ENCODE measurements around the gene KAZN.

The KAZN gene

DNA sequence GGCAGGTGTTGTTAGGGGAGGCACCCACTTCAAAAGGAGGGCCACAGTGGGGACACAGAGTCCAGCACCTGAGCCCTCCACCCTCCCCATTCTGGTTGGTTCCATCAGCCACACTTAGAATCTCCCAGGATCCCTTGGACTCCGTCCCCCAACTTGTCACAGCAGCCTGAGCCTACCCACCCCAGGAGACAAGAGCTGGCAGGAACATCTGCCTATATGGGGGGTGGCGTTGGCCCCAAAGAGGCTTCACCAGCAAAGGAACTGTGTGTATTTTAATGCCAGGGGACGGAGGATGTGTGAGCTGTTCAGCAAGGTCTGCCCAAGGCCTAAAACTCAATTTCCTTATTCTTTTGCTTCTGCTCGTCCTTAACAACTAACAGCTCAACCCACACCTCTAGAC is 468.7 kb downstream of the KAZN start:
- no peak for DNase-seq (ENCODE audit: low read depth in 3 of 3, low spot score in 1 of 3)

DNA sequence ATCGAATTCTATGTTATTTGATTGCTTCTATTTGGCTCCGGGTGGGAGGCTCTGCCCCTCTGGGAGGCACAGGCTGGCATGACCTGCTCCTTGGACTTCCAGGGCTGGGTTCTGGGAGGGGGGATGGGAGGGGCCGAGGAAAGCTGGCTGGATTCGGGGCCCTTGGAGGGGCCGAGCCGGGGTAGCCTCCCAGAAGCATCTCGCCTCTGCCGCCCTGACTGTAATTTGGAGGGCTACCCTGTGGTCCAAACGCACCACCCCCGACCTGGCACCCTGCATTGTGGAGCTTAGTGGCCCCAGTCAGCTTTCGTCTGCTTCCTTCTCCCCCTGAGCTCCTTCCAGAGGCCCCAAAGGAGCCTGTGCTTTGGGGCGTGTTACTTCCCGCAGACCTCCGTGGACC is 469.7 kb downstream of the KAZN start:
- no peak for DNase-seq (ENCODE audit: low read depth in 3 of 3, low spot score in 1 of 3)

DNA sequence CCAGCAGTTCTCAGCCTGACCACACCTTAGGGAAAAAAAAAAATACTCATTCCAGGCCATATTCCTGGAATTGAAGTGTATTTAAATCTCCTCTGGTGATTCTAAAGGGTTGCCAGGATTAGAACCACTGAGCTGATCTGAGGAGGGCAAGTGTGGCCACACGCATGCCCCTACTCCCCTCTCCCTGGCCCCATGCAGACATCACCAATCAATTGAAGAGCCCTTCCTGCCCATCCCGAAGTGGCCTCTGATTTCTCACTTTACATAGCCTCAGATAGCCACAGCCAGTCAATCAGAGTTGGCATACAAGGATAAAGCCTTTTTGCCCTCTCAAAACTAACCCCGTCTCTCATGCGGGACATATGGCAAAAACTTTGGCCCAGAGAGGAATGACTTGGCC is 470.5 kb downstream of the KAZN start:
- DNase-seq (ENCODE audit: low read depth in 3 of 3, low spot score in 1 of 3) = no peak

DNA sequence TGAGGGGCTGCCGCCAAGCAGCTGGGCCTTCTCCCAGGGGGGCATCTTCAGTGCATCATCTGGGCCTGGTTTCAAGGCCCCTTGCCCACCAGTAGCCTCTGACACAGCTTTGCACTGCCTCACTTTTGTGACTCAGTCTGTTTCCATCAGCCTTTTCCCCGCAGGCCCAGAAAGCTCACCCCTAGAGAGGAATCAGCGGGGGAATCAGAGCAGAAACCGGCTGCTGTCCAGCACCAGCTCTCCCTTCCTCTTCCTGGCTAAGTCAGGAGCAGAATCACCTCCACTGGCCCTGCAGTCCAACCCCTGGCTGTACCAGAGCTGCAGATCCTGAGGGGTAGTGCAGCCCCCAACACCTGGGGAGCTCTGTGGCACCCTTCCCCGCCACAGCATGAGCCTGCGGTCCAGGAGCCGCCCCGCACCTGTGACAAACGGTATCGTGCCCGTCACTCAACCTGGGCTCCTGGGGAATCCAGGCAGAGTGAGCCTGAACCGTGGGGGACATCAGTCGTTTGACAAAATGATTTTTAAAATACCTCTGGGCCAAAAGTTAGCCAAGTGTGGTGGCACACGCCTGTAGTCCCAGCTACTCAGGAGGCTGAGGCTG is 471.8 kb downstream of the KAZN start:
- DNase-seq (ENCODE audit: low read depth in 3 of 3, low spot score in 1 of 3) = no peak

DNA sequence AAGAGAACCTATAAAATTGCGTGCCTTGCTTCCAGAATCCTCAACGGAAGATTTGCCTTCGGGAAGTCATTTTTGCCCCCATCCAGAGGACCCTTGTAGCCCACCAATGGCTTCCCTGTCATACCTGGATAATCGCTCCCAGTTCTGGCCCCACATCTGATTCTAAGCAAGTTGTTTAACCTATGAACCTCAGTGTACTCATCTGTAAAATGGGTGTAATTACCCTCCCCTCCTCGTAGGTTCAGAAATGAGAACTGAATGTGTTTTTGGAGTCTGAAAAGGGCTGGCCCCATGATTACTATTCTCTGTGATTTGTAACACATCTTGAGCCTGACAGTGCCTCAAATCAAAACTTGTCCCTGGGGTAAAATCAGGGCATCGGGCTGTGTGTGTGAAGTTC is 473.5 kb downstream of the KAZN start:
- DNase-seq (ENCODE audit: low read depth in 3 of 3, low spot score in 1 of 3) = no peak

DNA sequence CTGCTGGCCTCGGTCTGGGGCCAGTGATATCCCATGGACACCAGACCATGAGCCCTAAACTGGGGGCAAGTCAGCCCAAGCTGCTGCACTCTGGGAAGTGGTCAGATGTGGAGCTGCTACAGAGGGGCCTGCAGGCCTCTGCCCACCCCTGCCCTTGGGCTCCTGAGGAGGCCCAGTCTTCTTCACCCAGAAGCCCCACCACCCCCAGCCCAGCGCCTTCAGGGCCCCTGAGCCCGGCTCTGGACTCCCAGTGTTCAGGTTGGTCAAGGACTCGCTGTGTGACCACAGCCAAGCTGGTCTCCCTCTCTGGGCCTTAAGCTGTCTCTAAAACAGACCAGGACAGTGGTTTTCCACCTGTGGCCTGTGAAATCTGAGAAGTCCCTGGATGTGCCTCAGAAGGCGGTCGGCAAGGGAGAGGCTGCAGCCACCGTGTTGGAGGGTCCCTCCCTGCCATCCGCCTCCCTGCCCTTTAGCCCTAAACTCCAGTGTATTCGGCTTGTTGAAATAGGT is 475.4 kb downstream of the KAZN start:
- DNase-seq (ENCODE audit: low read depth in 3 of 3, low spot score in 1 of 3) = no peak

DNA sequence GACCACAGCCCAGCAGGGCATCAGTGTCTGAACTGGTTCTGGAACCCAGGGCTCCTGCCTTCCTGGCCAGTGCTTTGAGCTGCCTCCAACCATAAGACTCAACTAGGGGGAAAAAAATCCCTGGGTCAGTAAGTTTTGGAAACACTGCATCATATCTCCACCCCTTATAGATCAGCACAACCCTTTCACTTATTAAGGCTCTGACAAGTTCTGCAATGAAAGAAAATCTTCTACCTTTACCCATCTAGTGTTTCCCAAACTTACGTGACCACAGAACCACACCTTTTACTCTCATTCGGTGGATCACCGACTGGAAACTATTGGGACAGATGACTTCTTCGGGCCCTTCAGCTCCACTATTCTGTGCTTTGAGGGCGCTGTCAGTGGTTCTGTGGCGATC is 476.7 kb downstream of the KAZN start:
- no peak for DNase-seq (ENCODE audit: low read depth in 3 of 3, low spot score in 1 of 3)

DNA sequence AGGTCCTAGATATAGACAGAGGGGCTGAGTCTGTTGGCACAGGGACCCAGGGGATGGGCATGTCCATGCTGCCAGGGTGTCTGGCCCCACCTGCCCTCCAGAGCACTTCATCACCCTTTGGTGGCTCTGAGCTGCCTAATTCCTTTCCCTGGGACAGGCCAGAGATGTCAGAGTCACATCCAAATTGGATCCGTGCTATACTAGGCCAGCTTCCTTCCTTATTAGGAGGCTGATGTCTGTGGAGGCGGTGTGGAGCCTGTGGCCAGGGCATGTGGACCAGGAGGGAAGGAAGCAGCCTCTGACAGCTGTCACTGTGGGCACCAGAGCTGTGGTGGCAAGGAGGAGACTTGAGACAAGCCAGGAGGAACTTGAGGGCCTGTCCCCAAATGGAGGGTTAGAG is 477.3 kb downstream of the KAZN start:
- DNase-seq (ENCODE audit: low read depth in 3 of 3, low spot score in 1 of 3) = no peak

DNA sequence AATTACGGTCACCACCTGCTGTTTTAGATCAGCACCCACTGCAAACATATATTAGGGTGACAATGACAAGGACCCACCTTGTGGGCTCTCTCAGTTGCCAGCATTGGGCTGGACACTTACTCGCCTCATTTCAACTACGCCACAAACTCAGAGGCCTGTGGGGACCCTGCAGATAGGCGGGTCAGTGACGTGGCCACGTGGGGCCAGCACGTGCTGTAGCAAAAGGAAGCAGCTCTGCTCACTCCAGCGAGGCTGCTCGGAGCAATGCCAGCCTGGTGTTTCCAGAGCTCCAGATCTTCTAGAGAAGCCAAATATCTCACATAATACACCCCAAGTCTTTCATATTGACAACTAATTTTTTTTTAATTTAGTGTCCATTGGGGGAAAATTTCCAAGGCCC is 478.3 kb downstream of the KAZN start:
- no peak for DNase-seq (ENCODE audit: low read depth in 3 of 3, low spot score in 1 of 3)

DNA sequence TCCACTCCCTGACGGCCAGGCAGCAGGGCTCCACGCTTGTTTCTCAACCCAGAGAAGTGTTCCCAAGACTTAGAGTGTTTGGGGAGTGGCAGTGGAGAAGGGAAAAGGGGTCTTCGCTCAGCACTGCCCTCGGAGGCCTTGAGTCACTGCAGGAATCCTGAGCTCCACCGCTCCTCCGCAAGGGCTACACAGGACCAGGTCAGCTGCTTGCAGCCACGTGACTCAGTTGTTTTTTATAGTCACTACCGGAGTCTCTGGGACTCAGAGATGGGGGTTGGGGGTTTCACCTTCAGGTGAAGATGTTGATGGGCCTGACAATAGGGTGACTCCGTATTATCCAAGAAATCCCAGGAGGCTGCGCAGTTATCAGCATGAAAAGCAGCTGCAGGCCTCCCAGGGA is 478.9 kb downstream of the KAZN start:
- DNase-seq (ENCODE audit: low read depth in 3 of 3, low spot score in 1 of 3) = no peak

DNA sequence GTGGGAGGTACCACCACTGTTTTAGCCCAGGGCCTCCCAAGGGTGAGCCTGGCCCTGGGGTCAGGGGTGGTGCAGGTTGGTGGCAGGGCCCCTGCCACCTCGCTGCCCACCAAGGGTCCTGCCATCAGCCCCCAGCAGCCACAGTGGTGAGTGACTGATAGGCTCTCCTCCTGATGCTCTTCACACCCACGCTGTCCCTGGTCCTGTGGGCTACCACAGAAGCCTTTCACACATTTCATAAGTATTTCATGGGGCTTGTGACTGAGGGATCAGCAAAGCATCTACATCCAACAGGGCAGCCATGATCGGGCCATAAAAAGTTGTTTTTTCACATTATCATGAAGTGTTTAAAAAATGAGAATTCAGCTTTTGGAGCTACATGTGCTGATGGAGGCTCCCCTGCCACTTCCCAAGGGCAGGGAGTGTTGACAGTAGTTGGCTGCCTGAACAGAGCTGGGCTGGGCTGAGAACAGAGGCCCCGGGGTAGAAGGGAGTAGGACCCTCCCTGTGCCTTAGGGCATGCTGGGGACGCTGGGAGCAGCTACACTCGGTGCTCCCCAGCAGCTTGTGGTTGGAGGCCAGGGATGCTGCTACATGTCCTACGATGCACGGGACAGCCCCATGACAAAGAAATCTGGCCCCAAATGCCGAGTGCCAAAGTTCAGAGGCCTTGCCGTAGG is 482.0 kb downstream of the KAZN start:
- DNase-seq (ENCODE audit: low read depth in 3 of 3, low spot score in 1 of 3) = no peak

DNA sequence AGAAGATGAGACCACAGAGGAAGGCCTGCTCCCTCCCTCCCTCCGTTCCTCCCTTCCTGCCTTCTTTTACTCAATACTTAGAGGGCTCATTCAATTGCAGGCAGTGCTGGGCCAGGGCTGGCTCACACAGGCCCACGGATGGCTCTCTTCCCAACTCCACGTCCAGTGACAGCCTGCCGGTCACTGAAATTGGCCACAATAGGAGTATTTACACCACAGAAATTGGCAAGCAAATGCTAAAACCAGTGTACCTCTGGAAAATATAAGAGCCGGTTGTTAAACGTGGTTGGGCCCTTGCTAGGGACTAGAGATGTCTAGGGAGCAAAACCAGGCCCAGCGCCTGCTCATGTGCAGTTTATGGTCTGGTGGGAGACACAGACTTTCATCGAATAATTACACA is 482.6 kb downstream of the KAZN start:
- no peak for DNase-seq (ENCODE audit: low read depth in 3 of 3, low spot score in 1 of 3)

DNA sequence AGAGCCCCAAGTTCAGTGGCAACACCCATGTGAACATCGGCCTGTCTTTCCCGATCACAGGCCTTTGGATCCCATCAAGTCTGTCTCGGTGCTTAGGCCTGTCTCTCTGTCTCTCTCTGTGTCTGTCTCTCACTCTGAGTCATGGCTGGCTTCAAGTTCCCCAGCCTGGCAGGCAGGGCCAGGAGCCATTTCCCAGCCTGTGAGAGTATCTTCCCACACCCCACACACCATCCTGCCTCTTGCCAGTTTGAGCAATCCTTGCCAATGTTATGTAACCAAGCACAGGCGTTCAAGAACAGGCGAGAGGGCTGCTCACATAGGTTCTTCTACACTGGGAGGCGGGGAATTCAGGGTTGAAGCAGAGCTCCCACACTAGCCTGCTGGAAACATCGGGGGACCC is 485.1 kb downstream of the KAZN start:
- DNase-seq (ENCODE audit: low read depth in 3 of 3, low spot score in 1 of 3) = no peak

DNA sequence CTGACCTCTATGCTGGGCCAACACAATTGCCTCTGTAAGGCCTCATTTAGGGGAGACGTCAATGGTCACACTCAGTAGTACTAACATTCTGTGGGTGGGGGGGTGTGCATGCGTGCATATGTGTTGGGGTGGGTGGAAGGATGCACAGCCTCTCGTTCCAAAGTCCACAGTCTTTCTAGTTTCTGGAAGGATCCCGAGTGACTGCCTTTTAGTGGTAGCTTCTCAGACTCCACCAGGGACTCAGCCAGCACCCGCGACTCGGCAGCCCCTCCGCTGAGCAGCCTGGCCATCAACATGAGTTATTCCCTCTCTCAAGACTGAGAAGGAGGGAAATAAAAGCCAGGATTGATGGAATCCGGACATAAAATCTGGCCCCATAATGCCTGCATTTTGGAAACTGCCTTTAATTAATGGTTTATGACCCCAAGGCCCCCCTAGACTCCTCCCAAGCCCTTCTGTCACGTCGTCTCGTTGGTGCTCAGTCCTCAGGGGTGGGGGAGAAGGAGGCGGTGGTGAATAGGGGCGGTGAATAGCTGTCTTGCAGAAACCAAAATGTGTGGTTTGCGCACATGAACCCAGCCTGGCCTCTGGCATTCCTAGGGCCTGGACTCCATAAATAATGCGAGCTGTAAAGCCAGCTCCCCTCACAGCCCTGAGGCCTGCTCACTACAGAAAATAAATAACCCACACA is 489.9 kb downstream of the KAZN start:
- DNase-seq (ENCODE audit: low read depth in 3 of 3, low spot score in 1 of 3) = no peak

DNA sequence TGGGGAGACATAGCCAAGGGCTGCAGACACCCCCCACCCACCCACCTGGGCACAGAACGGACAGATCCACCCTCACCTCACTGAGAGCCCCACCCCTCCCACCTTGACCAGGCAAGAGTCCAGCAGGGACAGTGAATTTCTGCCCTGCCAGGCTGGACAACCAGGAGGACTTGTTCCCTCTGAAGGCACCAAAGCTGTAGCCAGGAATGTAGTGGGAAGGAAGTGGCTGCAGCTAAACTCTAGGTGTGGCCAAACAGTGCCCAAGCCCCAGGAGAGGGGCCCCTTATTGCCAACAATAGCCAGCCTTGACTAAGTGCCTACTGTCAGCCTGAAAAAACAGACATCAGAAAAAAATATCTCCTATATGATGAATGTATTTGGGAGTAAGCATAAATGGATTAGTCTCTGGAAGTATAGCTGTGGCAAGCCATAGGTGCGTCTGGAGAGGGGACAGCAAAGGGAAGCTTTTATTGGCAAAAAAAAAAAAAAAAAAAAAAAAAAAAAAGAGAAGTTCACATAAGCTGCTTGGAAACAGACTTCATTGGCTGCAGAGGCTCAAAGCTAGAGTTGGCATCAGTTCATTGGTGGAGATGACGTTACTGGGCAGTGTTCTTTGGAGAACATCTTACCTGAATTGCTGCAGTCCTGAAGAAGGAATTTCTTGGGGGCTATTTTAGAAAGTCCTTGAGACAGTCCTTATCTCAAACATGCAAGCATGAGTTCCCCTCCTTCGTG is 490.9 kb downstream of the KAZN start:
- DNase-seq (ENCODE audit: low read depth in 3 of 3, low spot score in 1 of 3) = no peak

DNA sequence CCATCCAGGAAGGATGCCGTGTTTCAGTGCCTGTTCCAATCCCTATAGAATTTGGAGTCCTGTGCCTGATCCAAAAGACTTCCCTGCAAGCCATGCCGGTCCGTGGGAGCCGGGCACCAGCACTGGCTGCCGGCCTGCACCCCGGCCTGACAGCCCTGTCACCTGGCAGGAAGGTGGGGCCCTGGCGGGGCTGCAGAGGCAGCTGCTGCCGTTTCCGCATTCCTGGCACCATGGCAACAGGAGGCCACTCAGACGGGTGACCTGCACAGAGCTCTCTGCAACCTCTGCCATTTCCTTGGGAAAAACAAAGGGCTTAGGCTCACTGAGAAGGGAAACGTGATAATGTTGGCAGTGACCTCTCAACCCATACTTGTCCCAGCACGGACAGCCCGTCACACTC is 491.9 kb downstream of the KAZN start:
- DNase-seq (ENCODE audit: low read depth in 3 of 3, low spot score in 1 of 3) = no peak

DNA sequence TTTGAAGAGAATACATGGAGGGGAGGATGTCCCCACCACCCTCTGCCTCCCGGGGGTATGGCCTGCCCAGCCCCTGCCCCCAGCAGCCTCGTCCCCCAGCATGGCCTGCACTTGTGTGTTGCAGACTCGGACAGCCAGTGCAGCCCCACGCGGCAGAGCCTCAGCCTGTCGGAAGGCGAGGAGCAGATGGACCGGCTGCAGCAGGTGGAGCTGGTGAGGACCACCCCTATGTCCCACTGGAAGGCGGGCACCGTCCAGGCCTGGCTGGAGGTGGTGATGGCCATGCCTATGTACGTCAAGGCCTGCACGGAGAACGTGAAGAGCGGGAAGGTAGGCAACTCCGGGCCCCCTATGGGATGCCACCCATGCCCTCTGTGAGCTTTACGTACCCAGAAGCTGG is 495.6 kb downstream of the KAZN start:
- DNase-seq (ENCODE audit: low read depth in 3 of 3, low spot score in 1 of 3) = no peak

DNA sequence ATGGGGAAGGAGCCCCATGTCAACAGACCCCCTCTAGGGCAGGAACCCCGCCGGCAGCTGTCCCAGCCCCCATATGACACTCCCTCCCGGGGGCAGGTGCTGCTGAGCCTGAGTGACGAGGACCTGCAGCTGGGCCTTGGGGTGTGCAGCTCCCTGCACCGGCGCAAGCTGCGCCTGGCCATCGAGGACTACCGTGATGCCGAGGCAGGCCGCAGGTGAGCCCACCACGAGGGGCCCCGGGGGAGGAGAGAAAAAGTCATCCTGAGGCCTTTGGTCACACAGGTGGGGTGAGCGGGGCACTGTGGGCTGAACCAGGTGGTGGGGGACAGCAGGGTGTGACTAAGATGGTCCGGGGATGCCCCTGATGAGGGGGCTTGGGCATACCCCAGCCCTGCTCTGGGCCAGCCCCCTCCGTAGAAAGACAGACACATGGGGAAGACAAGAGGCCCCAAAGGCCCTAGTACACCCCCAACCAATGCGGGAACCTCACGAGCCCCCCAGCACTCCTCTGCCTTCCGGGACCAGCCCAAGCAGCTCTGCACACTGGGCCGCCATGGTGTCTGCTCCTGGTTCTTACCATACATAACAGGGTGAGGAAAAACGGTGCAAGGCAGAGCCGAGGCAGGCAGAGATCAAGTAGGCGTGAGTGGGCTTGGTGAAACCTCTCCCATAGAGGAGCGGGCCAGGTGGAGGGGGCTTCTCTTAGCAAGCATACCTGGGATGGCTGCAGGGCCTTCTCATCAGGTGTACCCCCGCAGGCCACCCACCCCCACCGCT is 496.4 kb downstream of the KAZN start:
- DNase-seq (ENCODE audit: low read depth in 3 of 3, low spot score in 1 of 3) = no peak

DNA sequence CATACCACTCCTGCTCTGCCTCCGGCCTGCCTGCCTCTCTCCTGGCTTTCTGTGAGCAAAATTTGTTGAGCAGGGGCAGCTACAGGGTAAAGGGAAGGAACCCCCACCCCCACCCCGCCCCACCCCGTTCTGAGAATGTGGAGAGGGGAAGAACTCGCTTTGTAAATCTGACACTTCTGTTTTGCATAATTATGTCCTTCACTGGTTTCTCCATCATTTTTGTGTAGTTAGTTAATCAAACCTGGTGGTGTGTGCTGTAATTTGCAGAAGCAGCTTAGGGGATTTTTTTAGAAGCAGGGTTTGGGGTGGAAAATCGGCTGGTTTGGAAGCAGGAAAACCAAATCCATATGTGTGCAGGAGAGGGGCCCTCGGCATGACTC is 497.0 kb downstream of the KAZN start:
- no peak for DNase-seq (ENCODE audit: low read depth in 3 of 3, low spot score in 1 of 3)

DNA sequence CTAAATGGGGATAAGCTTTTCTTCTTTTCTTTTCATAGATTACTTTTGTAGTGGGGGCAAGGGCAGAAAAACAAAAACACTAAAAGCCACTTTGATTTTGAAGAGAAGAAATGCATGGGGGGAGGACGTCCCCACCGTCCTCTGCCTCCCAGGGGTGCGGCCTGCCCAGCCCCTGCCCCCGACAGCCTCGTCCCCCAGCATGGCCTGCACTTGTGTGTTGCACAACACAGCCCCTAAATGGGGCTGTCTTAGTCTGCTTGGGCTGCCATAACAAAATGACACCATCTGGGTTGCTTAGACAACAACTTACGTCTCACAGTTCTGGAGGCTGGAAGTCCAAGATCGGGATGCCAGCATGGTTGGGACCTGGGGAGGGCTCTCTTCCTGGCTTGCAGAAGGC is 497.8 kb downstream of the KAZN start:
- DNase-seq (ENCODE audit: low read depth in 3 of 3, low spot score in 1 of 3) = no peak

Measured in stimulated activated CD4-positive, alpha-beta T cell treated with anti-CD3 and anti-CD28 coated beads, TNF-alpha, amount 100 ng/mL, for 1 hour (primary cell).